IMR-90 (cell line): ENCODE results near the gene GRM4. TPM values are rescaled to one million over a fixed set of nuclear protein-coding genes. Genes with fewer than 3 reads are reported as not detected.

Experiments used
- ATAC-seq: fragments of 200-7000 bp; cut with Tn5 transposase; 2 replicates; pipeline ENCODE4 v1.9.1; 2020; ENCODE audit warnings: low read depth, mild to moderate bottlenecking, moderate library complexity
- BruUV-seq: library from RNA; stranded (reverse); fragments of 400-500 nt; replicated peaks from 2 replicates; lab custom pipeline; 2021; lab: Mats Ljungman, UMichigan
- CTCF ChIA-PET: fragments of 300-600 bp; formaldehyde crosslinking; extraction: SDS; loops from one replicate; lab custom pipeline; 2021; ENCODE audit warnings: antibody characterized with exemption; lab: Yijun Ruan, JAX
- POLR2A ChIA-PET: fragments of 300-600 bp; sonication (Branson Sonifier 250); formaldehyde crosslinking; loops from one replicate; lab custom pipeline; 2022; ENCODE audit warnings: antibody characterized with exemption; ENCODE audit not compliant: unreplicated experiment; lab: Charles Lee
- DNase-seq: peaks from one replicate; pipeline ENCODE4 v3.0.0; 2013
- H2AFZ ChIP-seq: replicated peaks from 2 replicates; pipeline ENCODE3; 2013; ENCODE audit warnings: low read length, mild to moderate bottlenecking; ENCODE audit not compliant: poor library complexity
- H2AK5ac ChIP-seq: 2 replicates; pipeline ENCODE4 v1.6.1; 2013; ENCODE audit warnings: low read depth, low read length, inconsistent platforms
- H2AK9ac ChIP-seq: replicated peaks from 2 replicates; pipeline ENCODE3; 2013; ENCODE audit warnings: mild to moderate bottlenecking, low read depth, low read length, moderate library complexity; ENCODE audit not compliant: poor library complexity
- H2BK120ac ChIP-seq: 2 replicates; pipeline ENCODE4 v1.6.1; 2013; ENCODE audit warnings: low read depth, low read length, inconsistent platforms
- H2BK15ac ChIP-seq: 3 replicates; pipeline ENCODE4 v1.6.1; 2013; ENCODE audit warnings: low read depth, low read length, inconsistent platforms
- H2BK20ac ChIP-seq: 2 replicates; pipeline ENCODE4 v1.6.1; 2013; ENCODE audit warnings: low read depth, mild to moderate bottlenecking, inconsistent platforms, low read length, moderate library complexity
- H2BK5ac ChIP-seq: 2 replicates; pipeline ENCODE4 v1.6.1; 2013; ENCODE audit warnings: mild to moderate bottlenecking, low read depth, low read length, inconsistent platforms; ENCODE audit not compliant: poor library complexity, severe bottlenecking
- H3K14ac ChIP-seq: replicated peaks from 2 replicates; pipeline ENCODE4 v1.6.1; 2013; ENCODE audit warnings: low read depth, low read length, inconsistent platforms
- H3K18ac ChIP-seq: 2 replicates; pipeline ENCODE4 v1.6.1; 2013; ENCODE audit warnings: low read depth, low read length, control low read depth
- H3K23ac ChIP-seq: 2 replicates; pipeline ENCODE4 v1.6.1; 2013; ENCODE audit warnings: low read depth, low read length, inconsistent platforms
- H3K27ac ChIP-seq: 2 replicates; pipeline ENCODE4 v1.5.1; 2013; ENCODE audit warnings: mild to moderate bottlenecking, control low read depth, low read length; ENCODE audit not compliant: insufficient read depth
- H3K27me3 ChIP-seq: 2 replicates; pipeline ENCODE4 v1.6.1; 2013; ENCODE audit warnings: low read length; ENCODE audit not compliant: control insufficient read depth, insufficient read depth
- H3K36me3 ChIP-seq: 2 replicates; pipeline ENCODE4 v1.6.1; 2013; ENCODE audit warnings: low read length, mixed read lengths; ENCODE audit not compliant: control insufficient read depth, insufficient read depth
- H3K4ac ChIP-seq: 2 replicates; pipeline ENCODE4 v1.6.1; 2013; ENCODE audit warnings: low read depth, low read length, inconsistent platforms
- H3K4me1 ChIP-seq: 2 replicates; pipeline ENCODE4 v1.6.1; 2013; ENCODE audit warnings: low read length, mixed read lengths; ENCODE audit not compliant: control insufficient read depth, insufficient read depth
- H3K4me2 ChIP-seq: 2 replicates; pipeline ENCODE4 v1.6.1; 2013; ENCODE audit warnings: low read depth, mild to moderate bottlenecking, control low read depth, low read length, moderate library complexity
- H3K4me3 ChIP-seq: 2 replicates; pipeline ENCODE4 v1.5.1; 2013; ENCODE audit warnings: low read depth, mild to moderate bottlenecking, control low read depth, low read length, moderate library complexity; ENCODE audit not compliant: insufficient read depth
- H3K56ac ChIP-seq: 2 replicates; pipeline ENCODE4 v1.6.1; 2013; ENCODE audit warnings: low read length, inconsistent platforms; ENCODE audit not compliant: insufficient read depth; ENCODE audit errors: extremely low read depth
- H3K79me1 ChIP-seq, 2 experiments: 2 replicates each; pipeline ENCODE4 v1.6.1; 2013; ENCODE audit warnings: low read length in 2 of 2, inconsistent platforms in 1 of 2, low read depth in 1 of 2
- H3K9ac ChIP-seq: 2 replicates; pipeline ENCODE4 v1.6.1; 2013; ENCODE audit warnings: low read depth, low read length, control low read depth
- H3K9me1 ChIP-seq: 2 replicates; pipeline ENCODE4 v1.6.1; 2013; ENCODE audit warnings: low read length, inconsistent platforms; ENCODE audit not compliant: insufficient read depth
- H3K9me3 ChIP-seq: 2 replicates; pipeline ENCODE4 v1.6.1; 2013; ENCODE audit warnings: low read length; ENCODE audit not compliant: control insufficient read depth, insufficient read depth
- H4K20me1 ChIP-seq: 2 replicates; pipeline ENCODE4 v1.6.1; 2013; ENCODE audit warnings: low read length, inconsistent platforms; ENCODE audit not compliant: insufficient read depth
- H4K5ac ChIP-seq: 2 replicates; pipeline ENCODE4 v1.6.1; 2013; ENCODE audit warnings: mild to moderate bottlenecking, low read depth, low read length, control low read depth
- H4K8ac ChIP-seq, 2 experiments: 2 replicates each; pipeline ENCODE4 v1.6.1; 2013; ENCODE audit warnings: low read depth in 2 of 2, low read length in 2 of 2, control low read depth in 1 of 2, inconsistent platforms in 1 of 2
- H4K91ac ChIP-seq: 2 replicates; pipeline ENCODE4 v1.6.1; 2013; ENCODE audit warnings: low read depth, low read length, inconsistent platforms; ENCODE audit not compliant: insufficient read depth
- BHLHE40 ChIP-seq: fragments of 150-350 bp; IDR thresholded peaks from 2 replicates; pipeline ENCODE4 v1.6.1; 2016; ENCODE audit warnings: mild to moderate bottlenecking, low read depth, low read length
- CEBPB ChIP-seq: IDR thresholded peaks from 2 replicates; pipeline ENCODE4 v1.6.1; 2012; ENCODE audit warnings: low read depth, low read length, improper control_type of control experiment
- CHD1 ChIP-seq: IDR thresholded peaks from 2 replicates; pipeline ENCODE4 v1.6.1; 2012; ENCODE audit warnings: low read depth, low read length, improper control_type of control experiment
- ELK1 ChIP-seq: fragments of 150-350 bp; IDR thresholded peaks from 2 replicates; pipeline ENCODE4 v1.6.1; 2016; ENCODE audit warnings: low read depth, mild to moderate bottlenecking, low read length, moderate library complexity, borderline replicate concordance
- MAZ ChIP-seq: IDR thresholded peaks from 2 replicates; pipeline ENCODE4 v1.6.1; 2012; ENCODE audit warnings: low read depth, mild to moderate bottlenecking, low read length, improper control_type of control experiment, moderate library complexity, borderline replicate concordance
- RCOR1 ChIP-seq: IDR thresholded peaks from 2 replicates; pipeline ENCODE4 v1.6.1; 2012; ENCODE audit warnings: mild to moderate bottlenecking, low read length, improper control_type of control experiment; ENCODE audit not compliant: insufficient replicate concordance
- WGBS, 2 experiments: methylation state at CpG; one replicate each; pipeline versions ENCODE4 v1.1.5 to v1.1.7; 2013; ENCODE audit warnings: missing lambda C conversion rate in 2 of 2; ENCODE audit not compliant: insufficient read length in 1 of 2; ENCODE audit errors: extremely low coverage in 2 of 2; 5-methylcytosine and 5-hydroxymethylcytosine counted together
- dilution Hi-C: fragments of 300-500 bp; cut with HindIII; formaldehyde crosslinking; loops from one replicate; pipeline ENCODE4 v1.14.3; 2018; ENCODE audit warnings: low sequenced_read_pairs; ENCODE audit not compliant: unreplicated experiment
- in situ Hi-C: fragments of 300-500 bp; cut with MboI; formaldehyde crosslinking; loops from 3 replicates; pipeline ENCODE4 v1.14.3; 2019; ENCODE audit warnings: low sequenced_read_pairs, inconsistent platforms, mixed read lengths
- intact Hi-C: fragments of 100-400 bp; cut with micrococcal nuclease; formaldehyde crosslinking; loops from 2 replicates; pipeline ENCODE4 v1.10.0; 2022
- polyA plus RNA-seq, 3 experiments: library from polyadenylated mRNA; depleted of rRNA; stranded (reverse); fragments of >200 nt; gene quantifications; 2 replicates each; pipeline ENCODE4 v1.2.3, GENCODE V29; 2012; ENCODE audit warnings: low replicate concordance in 1 of 3
- total RNA-seq: library from RNA; depleted of rRNA; stranded (reverse); fragments of >200 nt; gene quantifications from 2 replicates; pipeline ENCODE4 v1.2.3, GENCODE V29; 2012

GRM4 gene
- total and polyA plus RNA-seq, 2 of the 4 experiments (the other 2 are of a cell fraction): 0.02 TPM; not detected in 1

- H3K56ac ChIP-seq: no peak overlapping the region
- no peak overlapping the region for H3K14ac ChIP-seq
- H3K23ac ChIP-seq: no peak overlapping the region
- no peak overlapping the region for H4K91ac ChIP-seq
- H3K18ac ChIP-seq: no peak overlapping the region
- no peak overlapping the region for H4K8ac ChIP-seq
- TF ChIP-seq RCOR1 (no peak), ELK1 (no peak), CHD1 (no peak), BHLHE40 (no peak), MAZ (no peak), CEBPB (no peak)
- no peak overlapping the region for H2BK20ac ChIP-seq
- no peak overlapping the region for H2AFZ ChIP-seq
- no peak overlapping the region for H3K27ac ChIP-seq
- WGBS, 2 experiments: no CpG with 5 or more reads among the region's 4 CpGs
- H3K9me3 ChIP-seq: no peaks in the 10 kb centered on the region
- no TSS peak for BruUV-seq
- in situ Hi-C loops: no loop called here
- H3K9ac ChIP-seq: no peak overlapping the region
- ATAC-seq: no peak
- no peaks in the 10 kb centered on the region for H3K4me1 ChIP-seq
- CTCF ChIA-PET: interaction anchor here (0.6 kb wide), 1 partner anchor 165 kb away, joined by 5 read pairs; no protein-coding TSS in a partner anchor
- no peaks in the 10 kb centered on the region for H3K36me3 ChIP-seq
- no peak overlapping the region for H2BK120ac ChIP-seq
- H3K4me2 ChIP-seq: no peak overlapping the region
- H2BK5ac ChIP-seq: no peak overlapping the region
- H3K27me3 ChIP-seq: peaks cover 29% of the 10 kb centered on the region
- H4K20me1 ChIP-seq: no peaks in the 10 kb centered on the region
- POLR2A ChIA-PET: no interaction called here
- no peak for DNase-seq
- H2AK5ac ChIP-seq: no peak overlapping the region
- H3K9me1 ChIP-seq: no peaks in the 10 kb centered on the region
- dilution Hi-C loops: no loop called here
- no peak overlapping the region for H2AK9ac ChIP-seq
- H3K4me3 ChIP-seq: no peak overlapping the region
- no peaks in the 10 kb centered on the region for H3K79me1 ChIP-seq
- no peak overlapping the region for H3K4ac ChIP-seq
- intact Hi-C loops: no loop called here
- no peak overlapping the region for H4K5ac ChIP-seq
- H2BK15ac ChIP-seq: no peak overlapping the region
These were observed 146.3 kb downstream of the GRM4 start for GRCh38 chr6:33999567-33999966.
